ENCODE measurements around the gene LPCAT2.

Gene LPCAT2

DNA sequence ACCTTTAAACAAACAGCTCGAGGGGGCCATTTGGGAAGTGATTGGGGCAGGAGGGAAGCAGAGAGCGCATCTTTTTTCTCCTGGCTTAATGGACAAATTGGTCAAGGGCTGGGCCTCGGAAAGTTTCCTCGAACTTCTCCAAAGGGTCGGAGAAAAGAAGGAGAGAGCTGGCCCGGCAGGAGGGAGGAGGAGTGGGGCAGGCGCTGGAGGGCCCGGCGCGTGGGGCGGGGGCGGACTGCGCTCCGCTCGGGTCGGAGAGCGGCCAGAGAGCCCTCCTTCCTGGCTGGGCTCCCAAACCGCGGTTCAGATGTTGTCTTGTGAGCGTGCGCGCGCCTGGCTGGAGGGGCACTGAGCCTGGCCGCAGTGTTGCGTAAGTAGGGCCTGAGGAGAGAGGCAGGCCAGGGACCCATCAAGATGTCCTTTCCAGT lies 28.6 kb upstream of the LPCAT2 start:
- peak; percentile 55 for FAIRE-seq

DNA sequence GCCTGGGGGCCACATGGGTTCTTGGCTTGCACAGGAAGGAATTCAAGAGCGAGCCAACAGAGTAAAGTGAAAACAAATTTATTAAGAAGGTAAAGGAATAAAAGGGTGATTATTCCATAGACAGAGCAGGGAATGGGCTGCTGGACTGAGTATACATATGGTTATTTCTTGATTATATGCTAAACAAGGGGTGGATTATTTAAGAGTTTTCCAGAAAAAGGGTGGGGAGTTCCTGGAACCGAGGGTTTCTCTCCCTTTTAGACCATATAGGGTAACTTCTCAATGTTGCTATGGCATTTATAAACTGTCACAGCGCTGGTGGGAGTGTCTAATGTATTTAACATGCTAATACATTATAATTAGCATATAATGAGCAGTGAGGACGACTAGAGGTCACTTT lies 27.8 kb upstream of the LPCAT2 start:
- no peak for FAIRE-seq

DNA sequence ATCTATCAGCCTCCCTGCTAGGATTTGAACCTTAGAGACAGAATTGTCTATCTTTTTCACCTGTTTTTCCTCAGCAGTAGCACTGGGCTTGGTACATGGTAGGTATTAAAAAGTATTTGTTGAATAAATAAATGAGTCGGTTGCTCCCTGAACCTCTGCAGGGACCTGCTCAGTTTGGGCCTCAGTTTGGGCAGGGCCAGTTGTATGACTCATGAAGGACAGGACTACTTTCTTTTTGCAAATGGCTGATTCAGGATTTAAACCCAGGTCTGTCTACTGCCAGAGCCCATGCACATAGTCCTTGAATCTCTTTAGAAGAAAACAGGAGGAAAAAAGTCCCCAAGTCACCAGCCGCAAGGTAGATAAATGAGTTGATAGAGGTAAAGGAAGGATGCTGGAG lies 26.8 kb upstream of the LPCAT2 start:
- FAIRE-seq = no peak

DNA sequence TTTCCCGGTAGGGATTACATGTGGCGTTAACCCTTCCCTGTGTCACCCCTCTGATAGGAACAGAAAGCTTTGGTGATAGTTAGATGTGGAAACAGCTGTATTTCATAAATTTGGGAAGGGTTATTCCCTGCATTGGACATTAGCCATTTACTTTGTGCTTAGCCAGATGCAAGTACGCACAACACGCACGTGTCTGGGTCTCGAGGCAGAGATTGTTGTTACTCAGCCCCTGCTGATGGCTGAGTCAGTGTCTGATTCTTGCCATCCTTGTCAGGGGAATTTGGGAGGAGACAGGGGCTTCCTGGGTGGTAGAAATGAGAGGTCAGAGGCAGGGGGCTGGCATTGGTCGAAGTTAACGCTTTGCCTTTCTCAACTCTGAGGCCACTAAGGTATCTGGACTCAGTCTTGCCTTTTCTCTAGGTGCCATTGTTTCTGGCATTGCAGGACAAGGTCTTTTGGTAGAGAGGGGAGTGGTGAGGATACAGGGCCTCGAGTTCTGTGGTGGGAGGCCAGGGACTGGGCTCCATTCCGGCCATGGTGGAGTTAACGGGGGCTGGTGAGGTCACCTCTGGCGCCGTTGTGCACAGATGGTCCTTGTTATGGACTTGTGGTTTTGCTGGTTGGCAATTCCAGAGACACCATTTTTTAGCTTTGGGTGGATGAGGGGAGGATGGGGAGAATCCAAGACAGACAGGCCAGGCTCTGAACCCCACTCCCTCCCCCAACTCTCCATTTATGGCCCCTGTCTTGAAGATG lies 21.6 kb upstream of the LPCAT2 start:
- FAIRE-seq = no peak

DNA sequence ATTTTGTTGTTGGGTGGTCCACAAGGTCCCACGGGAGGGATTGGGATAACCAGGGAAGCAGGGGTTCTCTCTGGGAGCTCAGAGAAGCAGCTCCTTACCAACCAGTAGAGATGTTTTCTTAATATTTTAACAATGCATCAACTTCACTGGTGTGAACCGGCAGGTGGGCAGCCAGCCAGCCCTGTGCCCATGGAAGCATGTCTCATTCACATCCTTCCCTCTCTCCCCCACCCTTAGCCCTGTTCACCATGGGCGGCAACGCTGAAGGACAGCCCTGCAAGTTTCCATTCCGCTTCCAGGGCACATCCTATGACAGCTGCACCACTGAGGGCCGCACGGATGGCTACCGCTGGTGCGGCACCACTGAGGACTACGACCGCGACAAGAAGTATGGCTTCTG lies 20.6 kb upstream of the LPCAT2 start:
- no peak for FAIRE-seq

DNA sequence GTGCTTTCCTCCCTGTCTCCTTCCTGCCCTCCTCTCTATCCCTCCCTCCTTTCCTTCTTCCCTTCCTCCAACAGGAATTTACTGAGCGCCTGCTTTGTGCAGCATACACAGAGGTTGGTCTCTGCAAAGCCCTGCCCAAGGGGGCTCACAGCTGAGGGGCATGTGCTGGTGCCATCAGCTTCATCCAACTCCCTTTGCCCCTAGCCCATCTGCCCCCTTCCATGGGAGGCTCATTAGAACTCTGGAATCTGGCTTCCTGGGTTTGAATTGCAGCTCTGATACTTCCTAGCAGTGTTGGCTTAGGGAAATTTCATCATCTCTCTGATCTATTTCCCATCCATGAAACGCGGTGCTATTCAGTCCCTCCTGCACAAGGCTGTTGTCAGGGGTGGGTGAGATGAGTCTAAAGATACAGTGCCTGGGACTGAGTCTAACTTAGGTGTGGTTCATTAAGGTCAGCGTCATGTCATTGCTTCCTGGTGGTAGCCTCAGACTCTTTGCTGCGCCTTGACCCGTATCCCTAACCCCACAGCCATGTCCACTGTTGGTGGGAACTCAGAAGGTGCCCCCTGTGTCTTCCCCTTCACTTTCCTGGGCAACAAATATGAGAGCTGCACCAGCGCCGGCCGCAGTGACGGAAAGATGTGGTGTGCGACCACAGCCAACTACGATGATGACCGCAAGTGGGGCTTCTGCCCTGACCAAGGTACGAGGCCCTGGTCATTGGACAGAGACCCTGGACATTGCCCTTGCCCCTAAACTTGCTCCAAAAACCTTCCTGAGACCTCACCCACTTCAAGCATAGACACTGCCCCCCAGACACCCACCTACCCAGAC lies 19.5 kb upstream of the LPCAT2 start:
- FAIRE-seq = no peak

DNA sequence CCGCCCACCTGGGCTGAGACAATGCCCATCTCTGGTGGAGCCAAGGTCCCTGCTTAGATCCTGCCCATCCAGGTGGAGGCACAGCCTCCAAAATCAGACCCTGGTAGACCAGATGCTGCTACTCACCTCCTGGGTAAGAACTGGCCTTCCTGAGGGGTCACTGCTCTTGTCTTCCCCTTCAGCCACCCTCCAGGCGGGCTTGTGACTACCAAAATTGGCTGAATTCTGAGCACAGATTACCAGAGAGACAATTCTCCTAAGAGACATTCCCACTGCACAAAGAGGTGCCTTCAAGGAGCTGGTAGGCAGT lies 19.0 kb upstream of the LPCAT2 start:
- FAIRE-seq = no peak

DNA sequence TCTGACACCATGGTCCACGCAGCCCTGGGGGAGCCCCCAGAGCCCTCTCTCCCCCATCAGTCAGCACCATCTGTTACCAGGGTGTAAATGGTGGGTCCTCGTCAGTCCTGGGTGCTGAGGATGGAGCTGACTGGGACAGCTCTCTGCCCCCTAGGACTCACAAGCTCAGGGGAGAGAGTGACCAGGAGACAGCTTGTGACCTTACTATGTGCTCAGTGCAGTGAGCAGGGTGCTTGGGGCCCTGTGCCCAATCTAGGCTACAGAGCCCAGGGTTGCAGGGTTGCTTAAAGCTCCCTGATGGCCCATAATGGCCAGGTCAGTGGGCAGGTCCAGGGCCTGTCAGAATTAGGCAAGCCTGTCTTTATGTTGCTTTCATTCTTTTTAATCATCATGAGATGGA lies 18.6 kb upstream of the LPCAT2 start:
- no peak for FAIRE-seq

DNA sequence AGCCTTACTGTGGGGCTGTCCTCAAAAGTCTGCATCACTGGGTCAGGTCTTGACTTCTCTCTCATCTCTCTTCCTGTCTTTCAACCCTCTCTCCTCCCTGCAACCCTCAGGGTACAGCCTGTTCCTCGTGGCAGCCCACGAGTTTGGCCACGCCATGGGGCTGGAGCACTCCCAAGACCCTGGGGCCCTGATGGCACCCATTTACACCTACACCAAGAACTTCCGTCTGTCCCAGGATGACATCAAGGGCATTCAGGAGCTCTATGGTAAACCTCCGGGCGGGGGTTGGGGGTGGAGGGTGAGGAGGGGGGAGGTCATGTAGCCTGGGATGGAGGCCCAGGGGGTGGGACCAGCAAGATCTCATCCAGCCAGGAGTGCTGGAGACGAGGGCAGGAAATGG lies 17.2 kb upstream of the LPCAT2 start:
- FAIRE-seq = no peak

DNA sequence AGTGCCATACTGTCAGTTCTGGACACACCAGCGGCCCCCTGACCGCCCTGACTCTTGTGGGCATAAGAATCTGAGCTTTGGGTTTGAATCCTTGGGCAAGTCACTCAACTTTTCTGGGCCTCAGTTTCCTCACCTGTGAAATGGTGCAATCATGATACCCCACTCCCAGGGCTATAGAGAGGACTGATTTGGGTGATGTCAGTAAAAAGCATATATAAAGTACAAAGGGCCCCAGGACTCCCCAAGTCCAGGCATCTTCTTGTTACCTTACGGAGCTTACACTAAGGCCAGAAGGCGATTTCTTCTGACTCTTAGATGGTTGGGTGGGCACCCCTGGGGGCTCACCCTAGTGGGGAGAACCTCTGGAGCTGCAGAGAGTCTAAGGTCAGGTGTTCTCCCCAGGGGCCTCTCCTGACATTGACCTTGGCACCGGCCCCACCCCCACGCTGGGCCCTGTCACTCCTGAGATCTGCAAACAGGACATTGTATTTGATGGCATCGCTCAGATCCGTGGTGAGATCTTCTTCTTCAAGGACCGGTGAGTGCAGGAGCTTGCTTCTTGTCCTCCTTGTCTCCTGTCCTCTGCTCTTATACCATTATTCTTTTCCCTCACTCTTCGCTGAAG lies 16.0 kb upstream of the LPCAT2 start:
- no peak for FAIRE-seq

DNA sequence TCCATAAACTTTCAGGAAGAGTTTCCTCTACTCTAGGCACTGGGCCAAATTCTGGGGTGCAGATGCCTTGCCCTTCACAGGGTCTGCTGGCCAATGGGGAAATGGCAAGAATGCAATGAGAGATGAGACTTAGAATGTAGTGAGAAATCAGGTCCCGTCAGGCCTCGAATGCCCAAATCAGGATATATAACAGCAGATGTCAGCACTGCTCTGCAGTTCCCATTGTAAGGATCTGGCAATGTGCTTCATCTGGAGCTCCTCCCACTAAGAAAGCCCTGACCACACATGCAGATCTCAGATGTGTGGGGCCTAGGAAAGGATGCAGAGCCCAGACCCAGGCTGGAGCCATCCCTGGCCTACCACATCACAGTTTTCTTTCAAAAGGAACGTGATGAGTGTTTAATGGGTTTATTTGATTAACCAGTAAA lies 13.9 kb upstream of the LPCAT2 start:
- peak; percentile 95 for FAIRE-seq

DNA sequence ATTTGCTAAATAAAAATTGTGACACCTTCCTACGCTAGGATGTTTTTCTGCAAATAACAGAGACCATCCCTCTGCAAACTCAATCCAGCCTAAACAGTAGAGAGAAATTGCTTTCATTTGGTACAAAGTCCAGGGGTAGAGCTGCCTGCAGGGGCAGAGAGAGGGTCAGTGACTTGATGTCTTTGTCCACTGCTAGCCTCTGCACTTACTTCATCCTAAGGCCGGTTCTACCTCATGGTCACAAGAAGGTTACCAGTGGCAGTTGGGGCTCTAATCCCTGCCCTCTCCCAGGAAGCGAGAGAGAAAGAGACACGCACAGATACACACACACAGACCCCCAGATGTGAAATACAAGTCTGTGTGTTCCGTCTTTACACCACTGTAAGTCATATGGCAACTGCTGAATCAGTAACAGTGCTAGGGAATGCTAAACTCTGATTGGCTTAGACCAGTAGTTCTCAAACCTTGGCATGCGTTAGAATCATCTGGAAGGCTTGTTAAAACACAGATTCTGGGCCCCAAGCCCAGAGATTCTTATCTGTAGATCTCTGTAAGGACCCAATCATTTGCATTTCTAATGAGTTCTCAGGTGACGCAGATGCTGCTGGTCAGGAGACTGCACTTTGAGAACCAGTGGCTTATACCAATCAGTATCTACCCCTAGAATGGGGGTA lies 13.1 kb upstream of the LPCAT2 start:
- FAIRE-seq = peak; percentile 70

DNA sequence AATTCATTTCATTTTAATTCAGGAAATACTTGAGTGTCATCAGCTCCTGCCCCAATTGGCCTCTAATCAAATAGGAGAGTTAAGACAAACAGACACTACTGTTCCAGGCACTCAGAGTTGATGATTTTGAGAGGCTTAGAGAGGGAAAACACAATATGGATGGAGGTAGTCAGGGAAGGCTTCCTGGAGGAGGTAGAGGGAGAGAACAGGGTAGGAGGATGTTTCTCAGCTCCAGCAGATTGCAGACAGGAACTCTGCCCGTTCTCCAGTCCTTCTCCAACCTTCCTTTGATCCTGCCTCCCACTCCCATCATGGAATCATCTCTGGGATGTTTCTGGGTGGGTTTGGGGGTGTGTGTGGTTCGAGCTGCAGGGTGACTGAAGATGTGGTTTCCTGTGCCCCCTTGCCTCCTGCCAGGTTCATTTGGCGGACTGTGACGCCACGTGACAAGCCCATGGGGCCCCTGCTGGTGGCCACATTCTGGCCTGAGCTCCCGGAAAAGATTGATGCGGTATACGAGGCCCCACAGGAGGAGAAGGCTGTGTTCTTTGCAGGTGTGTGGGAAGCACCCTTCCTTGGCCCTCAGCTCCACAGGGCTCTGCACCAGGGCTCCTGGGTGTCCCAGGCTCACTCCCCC lies 12.2 kb upstream of the LPCAT2 start:
- no peak for FAIRE-seq

DNA sequence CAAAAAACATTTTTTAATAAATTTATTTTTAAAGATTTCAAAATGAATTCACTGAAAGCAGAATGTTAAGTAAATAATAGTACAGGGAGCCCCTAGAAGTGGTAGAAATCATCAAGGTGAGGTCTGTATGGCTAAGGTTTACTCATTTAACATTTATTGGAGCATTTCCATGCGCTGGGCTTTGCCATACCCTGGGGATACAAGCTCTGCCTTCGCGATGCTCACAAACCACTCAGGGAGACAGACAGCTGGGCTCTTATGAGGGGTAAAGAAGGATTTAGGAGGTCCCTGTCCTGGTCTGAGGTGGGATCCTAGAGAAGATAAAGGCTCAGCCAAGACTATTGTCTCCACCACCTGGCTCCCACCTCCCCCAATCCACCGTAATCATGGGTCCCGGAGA lies 11.3 kb upstream of the LPCAT2 start:
- no peak for FAIRE-seq

DNA sequence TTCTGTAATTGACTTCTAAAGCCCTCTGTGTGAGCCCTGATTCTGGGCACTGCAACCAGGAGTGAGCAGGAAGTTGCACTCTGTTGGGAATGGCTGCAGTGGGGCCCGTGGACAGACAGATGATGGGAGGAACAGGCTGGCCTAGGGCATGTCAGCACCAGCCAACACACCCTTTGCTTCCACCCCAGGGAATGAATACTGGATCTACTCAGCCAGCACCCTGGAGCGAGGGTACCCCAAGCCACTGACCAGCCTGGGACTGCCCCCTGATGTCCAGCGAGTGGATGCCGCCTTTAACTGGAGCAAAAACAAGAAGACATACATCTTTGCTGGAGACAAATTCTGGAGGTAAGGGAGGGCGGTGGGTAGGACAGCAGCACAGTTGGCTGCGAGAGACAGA lies 10.8 kb upstream of the LPCAT2 start:
- FAIRE-seq = no peak

DNA sequence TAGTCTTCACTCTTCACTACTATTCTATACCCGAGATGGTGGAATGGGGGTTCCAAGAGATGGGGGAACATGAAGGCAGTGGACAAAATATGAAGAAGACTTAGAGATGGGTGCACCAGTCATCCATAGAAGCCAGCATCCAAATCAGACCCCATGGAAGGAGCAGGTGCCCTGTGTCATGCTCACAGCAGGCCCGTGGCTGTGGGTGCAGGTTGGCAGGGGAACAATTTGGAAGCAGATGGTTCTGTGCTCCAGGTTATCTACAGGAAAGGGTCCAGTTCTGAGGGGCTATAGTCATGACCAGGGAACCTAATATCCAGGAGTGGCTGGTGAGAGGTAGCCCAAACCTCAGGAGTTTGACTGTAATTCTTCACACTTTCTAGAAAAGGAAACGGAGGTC lies 9.6 kb upstream of the LPCAT2 start:
- no peak for FAIRE-seq

DNA sequence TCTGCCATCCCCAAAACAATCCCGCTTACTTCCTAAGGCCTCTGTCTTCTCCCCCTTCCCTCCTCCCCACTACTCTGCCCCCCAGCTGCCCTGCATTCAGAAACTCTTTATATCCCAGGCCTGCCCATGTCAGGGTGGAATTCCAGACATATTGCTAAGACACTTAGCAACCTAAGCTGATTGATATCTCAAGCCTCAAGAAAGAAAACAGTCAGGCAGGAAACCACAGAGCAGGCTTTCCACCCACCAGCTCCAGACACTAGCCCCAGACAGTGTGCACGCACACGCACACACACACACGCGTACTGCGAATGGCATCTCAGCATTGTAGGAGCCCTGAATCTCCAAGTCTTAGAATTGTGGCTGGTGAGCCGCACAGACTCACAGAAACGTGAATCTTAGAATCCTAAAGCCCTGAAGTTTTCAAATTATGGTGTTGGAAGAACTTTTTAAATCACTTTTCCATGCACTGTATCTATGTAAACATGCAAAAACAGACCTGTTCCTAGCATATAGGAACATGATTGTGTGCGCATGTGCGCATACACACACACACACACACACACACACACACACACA lies 8.8 kb upstream of the LPCAT2 start:
- no peak for FAIRE-seq

DNA sequence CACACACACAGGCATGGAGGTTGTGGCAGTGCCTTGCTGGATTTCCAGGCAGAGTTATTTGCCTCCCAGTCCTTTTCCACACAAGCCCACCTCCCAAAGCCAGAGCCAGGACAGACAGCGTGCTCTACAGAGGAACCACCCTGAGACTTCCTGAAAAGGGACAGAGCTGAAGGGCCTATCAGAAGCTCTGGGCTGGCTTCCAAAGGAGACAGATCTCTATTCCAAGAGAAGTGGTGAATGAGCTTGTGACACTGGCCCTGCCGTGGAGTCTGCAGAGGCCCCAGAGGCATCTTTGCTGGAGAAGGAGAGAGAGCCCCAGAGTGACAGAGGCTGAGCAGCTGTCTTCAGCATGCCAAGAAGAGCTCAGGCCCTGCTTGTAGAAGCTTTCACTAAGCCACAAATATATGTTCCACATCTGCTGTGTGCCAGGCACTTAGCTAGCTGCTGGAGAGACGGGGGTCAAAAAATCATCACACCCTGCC lies 8.3 kb upstream of the LPCAT2 start:
- no peak for FAIRE-seq

DNA sequence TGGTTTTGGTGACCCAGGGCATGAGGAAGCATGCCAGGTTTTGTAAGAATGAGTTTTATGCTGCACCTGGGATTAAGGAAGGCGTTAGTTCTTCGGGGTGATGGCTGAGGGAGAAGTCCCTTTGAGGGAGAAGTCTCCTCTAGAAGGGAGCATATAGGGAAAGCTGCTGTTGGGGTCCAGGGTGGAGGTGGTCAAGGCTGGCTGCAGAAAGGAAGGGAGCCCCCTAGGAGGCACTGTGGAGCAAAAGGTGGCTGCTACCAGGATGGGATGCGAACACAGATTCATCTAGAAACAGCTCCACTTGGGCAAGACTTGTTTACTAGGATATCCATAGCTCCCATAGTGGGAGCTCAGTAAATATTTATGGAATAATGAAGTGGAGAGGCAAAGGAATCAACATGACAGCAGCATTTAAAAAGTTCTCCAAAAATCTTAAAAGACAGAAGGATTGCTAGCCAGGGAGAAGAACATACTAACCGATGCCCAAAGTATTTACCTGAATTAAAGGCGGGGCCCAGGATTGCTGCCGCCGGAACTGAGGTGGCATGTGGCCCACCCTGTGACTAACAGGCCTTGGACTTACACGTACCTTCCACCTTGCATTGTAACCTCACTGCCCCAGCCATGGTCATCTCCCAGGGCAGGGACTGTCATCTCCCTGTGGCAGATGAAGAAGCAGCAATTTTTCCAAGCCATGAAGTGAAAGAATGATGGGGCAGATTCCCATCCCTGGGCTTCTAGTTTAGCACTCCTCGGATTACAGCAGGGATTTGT lies 7.1 kb upstream of the LPCAT2 start:
- no peak for FAIRE-seq

DNA sequence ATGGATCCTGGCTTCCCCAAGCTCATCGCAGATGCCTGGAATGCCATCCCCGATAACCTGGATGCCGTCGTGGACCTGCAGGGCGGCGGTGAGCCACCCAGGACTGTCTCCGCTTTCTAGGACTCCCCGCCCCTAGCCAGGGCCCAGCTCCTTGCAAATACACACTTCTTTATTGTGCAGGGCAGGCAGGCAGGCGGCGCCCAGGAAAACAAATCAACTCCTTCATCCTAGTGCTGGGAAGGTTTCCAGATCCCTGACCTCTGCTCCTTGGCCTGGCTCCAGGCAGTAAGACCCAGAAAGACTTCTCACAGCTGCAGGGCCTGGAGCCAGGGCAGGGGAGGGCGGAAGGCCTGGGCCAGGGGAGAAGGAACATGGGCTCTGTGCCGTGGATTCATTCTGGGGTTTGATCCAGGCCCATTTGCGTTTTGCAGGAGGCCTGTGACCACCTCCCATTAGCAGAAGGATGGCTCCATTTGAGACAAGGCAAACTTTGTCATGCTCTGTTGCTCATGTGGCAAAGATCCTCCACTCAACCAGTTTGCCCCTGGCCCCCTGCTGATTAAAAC lies 6.0 kb upstream of the LPCAT2 start:
- peak; percentile 98 for FAIRE-seq
